Peyer's patch (tissue), 4 donors: Measurements from ENCODE around the gene CDX2.
"Not testable (repeated sequence)": the region's sequence is repeated elsewhere in the genome, so short reads cannot be mapped to it uniquely, and the experiment has no call there.

ENCODE experiments used
- CTCF ChIP-seq, 6 experiments: fragments of 450-650 bp in 4 of 6; fragments of 200-600 bp in 2 of 6; sonication (generic) in 1 of 6; IDR thresholded peaks; one replicate each; pipeline ENCODE4 v1.5.1; 2017 to 2019; ENCODE audit warnings: antibody characterized with exemption in 6 of 6, mild to moderate bottlenecking in 3 of 6, moderate library complexity in 1 of 6
- POLR2A ChIP-seq, 2 donors: fragments of 450-650 bp; IDR thresholded peaks; one replicate each; pipeline ENCODE4 v1.5.1; 2017; ENCODE audit warnings: antibody characterized with exemption in 2 of 2, mild to moderate bottlenecking in 2 of 2, moderate library complexity in 2 of 2

- not testable (repeated sequence) for TF ChIP-seq CTCF, POLR2A (IDR thresholded peaks at IDR 0.05)
These were observed 35.9 kb upstream of the CDX2 start for GRCh38 chr13:28005016-28005415.
